Stomach (tissue), 4 donors: ENCODE measurements around the gene SLC25A48.

Experiments used
- CTCF ChIP-seq, 7 experiments: fragments of 450-650 bp in 4 of 7; fragments of 200-600 bp in 3 of 7; sonication (generic) in 3 of 7; IDR thresholded peaks; one replicate each; pipeline ENCODE4 v1.5.1; 2016 to 2019; ENCODE audit warnings: antibody characterized with exemption in 7 of 7, control low read depth in 2 of 7, mild to moderate bottlenecking in 1 of 7
- EP300 ChIP-seq: sonication (generic); formaldehyde crosslinking; IDR thresholded peaks from one replicate; pipeline ENCODE4 v1.6.1; 2017; ENCODE audit warnings: antibody characterized with exemption
- POLR2AphosphoS5 ChIP-seq, 3 donors: sonication (generic); formaldehyde crosslinking; IDR thresholded peaks; one replicate each; pipeline ENCODE4 v1.6.1; 2016; ENCODE audit warnings: antibody characterized with exemption in 3 of 3

DNA sequence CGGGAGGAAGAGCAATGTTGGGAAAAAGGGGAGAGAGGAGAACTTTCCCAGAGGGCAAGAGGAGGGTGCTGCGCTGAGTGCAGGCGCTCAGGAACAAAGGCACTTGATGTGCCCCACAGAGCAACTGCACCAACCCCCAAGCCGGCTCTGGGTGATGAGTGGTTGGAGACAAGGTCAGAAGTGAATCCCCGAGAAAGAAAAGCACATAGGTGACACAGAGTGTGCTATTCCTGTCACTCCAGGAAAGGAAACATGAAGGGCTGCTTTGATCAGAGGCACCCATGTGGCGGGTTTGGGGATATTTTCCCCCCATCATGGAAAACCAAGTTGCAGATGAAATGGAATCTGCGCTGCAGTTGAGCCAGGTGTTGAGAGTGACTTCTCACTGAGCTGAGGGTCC, 20.7 kb upstream of the SLC25A48 start:
- no peak for TF ChIP-seq CTCF (IDR thresholded peaks at IDR 0.05)
- no peak for TF ChIP-seq POLR2AphosphoS5 (IDR thresholded peaks at IDR 0.05)
- no peak for TF ChIP-seq EP300
